Mesodermal cell (in vitro differentiated cells): Measurements from ENCODE around the gene NDUFB3.

Experiments
- H3K27ac ChIP-seq: 2 replicates; pipeline ENCODE4 v1.7.0; 2013; ENCODE audit warnings: mild to moderate bottlenecking, low read depth, low read length, moderate library complexity; ENCODE audit not compliant: severe bottlenecking
- H3K36me3 ChIP-seq: 2 replicates; pipeline ENCODE4 v1.7.1; 2013; ENCODE audit warnings: mild to moderate bottlenecking, low read length, moderate library complexity; ENCODE audit not compliant: control insufficient read depth, insufficient read depth
- H3K4me1 ChIP-seq: one replicate; pipeline ENCODE4 v1.7.1; 2013; ENCODE audit warnings: mild to moderate bottlenecking, low read length; ENCODE audit not compliant: insufficient read depth, control insufficient read depth, poor library complexity, severe bottlenecking
- H3K4me3 ChIP-seq: 2 replicates; pipeline ENCODE4 v1.7.0; 2013; ENCODE audit warnings: low read length, control low read depth, mild to moderate bottlenecking; ENCODE audit not compliant: insufficient read depth, poor library complexity, severe bottlenecking; ENCODE audit errors: extremely low read depth
- H3K9me3 ChIP-seq: 2 replicates; pipeline ENCODE4 v1.7.1; 2013; ENCODE audit warnings: mild to moderate bottlenecking, low read length, moderate library complexity; ENCODE audit not compliant: control insufficient read depth
- WGBS, 2 experiments: methylation state at CpG; one replicate each; pipeline ENCODE4 v1.1.5; 2013; ENCODE audit warnings: missing lambda C conversion rate in 2 of 2; ENCODE audit not compliant: insufficient coverage in 2 of 2; 5-methylcytosine and 5-hydroxymethylcytosine counted together

NDUFB3 gene

GRCh38 chr2:201128033-201128432 is 56.2 kb downstream of the NDUFB3 start:
- Histone ChIP-seq H3K27ac (no peak overlapping the region), H3K9me3 (peaks cover 2% of the 10 kb centered on the region), H3K4me1 (peaks cover 73% of the 10 kb centered on the region), H3K36me3 (peaks cover 13% of the 10 kb centered on the region), H3K4me3 (no peak overlapping the region)
- no CpG with 5 or more reads among the region's 1 CpG for WGBS, 2 experiments

- WGBS, 2 experiments: 84 to 86% methylated on average over 2 to 3 of the region's 4 CpGs
- H3K36me3 ChIP-seq: peaks cover 16% of the 10 kb centered on the region
- no peaks in the 10 kb centered on the region for H3K9me3 ChIP-seq
- H3K4me1 ChIP-seq: peaks cover 70% of the 10 kb centered on the region
- peak overlapping the region; percentile 78 for H3K27ac ChIP-seq
- no peak overlapping the region for H3K4me3 ChIP-seq
Measured at GRCh38 chr2:201128933-201129505, 57.2 kb downstream of the NDUFB3 start.

GRCh38 chr2:201130524-201131186 is 58.9 kb downstream of the NDUFB3 start:
- Histone ChIP-seq H3K4me1 (peaks cover 54% of the 10 kb centered on the region), H3K27ac (peak overlapping the region; percentile 93), H3K9me3 (no peaks in the 10 kb centered on the region), H3K4me3 (peak overlapping the region; percentile 24), H3K36me3 (peaks cover 27% of the 10 kb centered on the region)
- 77 to 79% methylated on average over 2 to 3 of the region's 3 CpGs for WGBS, 2 experiments

GRCh38 chr2:201132518-201132917 is 60.7 kb downstream of the NDUFB3 start:
- Histone ChIP-seq H3K4me3 (peak overlapping the region; percentile 24), H3K27ac (no peak overlapping the region), H3K36me3 (peaks cover 44% of the 10 kb centered on the region), H3K4me1 (peaks cover 48% of the 10 kb centered on the region), H3K9me3 (no peaks in the 10 kb centered on the region)
- no CpG with 5 or more reads among the region's 1 CpG for WGBS, 2 experiments
